A549 (cell line): ENCODE results near the gene XRCC1. TPM values are rescaled to one million over a fixed set of nuclear protein-coding genes. Genes with fewer than 3 reads are reported as not detected.
A peak's percentile ranks its signal among the peaks of the same experiment; 100 is the strongest.

ENCODE experiments used
- ATAC-seq, 2 experiments: fragments of 200-7000 bp in 1 of 2; fragments of >200 bp in 1 of 2; cut with Nextera tagmentation in 1 of 2; cut with Tn5 transposase in 1 of 2; 3 replicates each; pipeline versions ENCODE4 v1.8.0 to v1.9.1; 2018 to 2020; ENCODE audit warnings: mild to moderate bottlenecking in 1 of 2, moderate library complexity in 1 of 2
- CTCF ChIA-PET: fragments of 300-600 bp; sonication (Branson Sonifier 250); formaldehyde crosslinking; extraction: SDS; loops from one replicate; lab custom pipeline; 2021; ENCODE audit warnings: antibody characterized with exemption, inconsistent platforms; lab: Yijun Ruan, JAX
- POLR2A ChIA-PET: fragments of 350-600 bp; formaldehyde crosslinking; extraction: SDS; loops from one replicate; lab custom pipeline; 2021; ENCODE audit warnings: antibody characterized with exemption, inconsistent platforms; lab: Yijun Ruan, JAX
- DNase-seq, 2 experiments: peaks; one replicate each; pipeline versions ENCODE4 v3.0.0 to v3.0.0-alpha.2; 2011 to 2016; ENCODE audit warnings: low read depth in 1 of 2, low spot score in 1 of 2
- FAIRE-seq: peaks from 2 replicates; lab custom pipeline; 2011; peaks lifted over from hg19 to GRCh38; lab: Jason Lieb, UNC
- H3K27ac ChIP-seq, 2 experiments: fragments of >200 bp; sonication (Bioruptor Twin); formaldehyde crosslinking; 3 replicates each; pipeline ENCODE4 v1.5.1; 2016 to 2017
- H3K4me1 ChIP-seq: fragments of >200 bp; sonication (Bioruptor Twin); formaldehyde crosslinking; 3 replicates; pipeline ENCODE4 v1.6.1; 2016
- H3K4me2 ChIP-seq: fragments of >200 bp; sonication (Bioruptor Twin); formaldehyde crosslinking; 3 replicates; pipeline ENCODE4 v1.6.1; 2016
- H3K4me3 ChIP-seq: fragments of >200 bp; sonication (Bioruptor Twin); formaldehyde crosslinking; 3 replicates; pipeline ENCODE4 v1.5.1; 2016
- H3K9me3 ChIP-seq: fragments of >200 bp; sonication (Bioruptor Twin); formaldehyde crosslinking; 3 replicates; pipeline ENCODE4 v1.6.1; 2016
- ATOH8 ChIP-seq: fragments of 250-450 bp; sonication (Bioruptor Pico); IDR thresholded peaks from 2 replicates; pipeline ENCODE4 v1.5.0; 2020; ENCODE audit warnings: low read depth, mild to moderate bottlenecking, moderate library complexity
- CBX8 ChIP-seq: fragments of 200-600 bp; sonication (generic); IDR thresholded peaks from 2 replicates; pipeline ENCODE4 v1.6.1; 2016
- CHD4 ChIP-seq: fragments of 200-600 bp; sonication (generic); IDR thresholded peaks from 2 replicates; pipeline ENCODE4 v1.6.1; 2016; ENCODE audit warnings: antibody characterized with exemption, mild to moderate bottlenecking, borderline replicate concordance
- EHF ChIP-seq: fragments of 250-450 bp; sonication (Bioruptor Pico); IDR thresholded peaks from 2 replicates; pipeline ENCODE4 v1.5.0; 2020; ENCODE audit warnings: mild to moderate bottlenecking
- EHMT2 ChIP-seq: fragments of 200-600 bp; sonication (generic); IDR thresholded peaks from 2 replicates; pipeline ENCODE4 v1.6.1; 2016; ENCODE audit warnings: antibody characterized with exemption, low read depth, mild to moderate bottlenecking, moderate library complexity
- EP300 ChIP-seq, 2 experiments: fragments of >200 bp; sonication (Bioruptor Twin); formaldehyde crosslinking; IDR thresholded peaks; 2 replicates in 1 of 2; 3 replicates in 1 of 2; pipeline ENCODE4 v1.6.1; 2016 to 2017
- ESRRA ChIP-seq: fragments of 150-350 bp; IDR thresholded peaks from 2 replicates; pipeline ENCODE4 v1.6.1; 2014; ENCODE audit warnings: mild to moderate bottlenecking, low read length, borderline replicate concordance
- FOSB ChIP-seq: fragments of 250-450 bp; sonication (Bioruptor Pico); IDR thresholded peaks from 2 replicates; pipeline ENCODE4 v1.5.0; 2020; ENCODE audit warnings: mild to moderate bottlenecking, moderate library complexity
- FOSL2 ChIP-seq, 2 experiments: fragments of 450-650 bp in 1 of 2; fragments of >200 bp in 1 of 2; sonication (Bioruptor Twin) in 1 of 2; formaldehyde crosslinking; IDR thresholded peaks; 2 replicates each; pipeline versions ENCODE4 v1.5.0 to v1.6.1; 2016 to 2020; ENCODE audit warnings: mild to moderate bottlenecking in 1 of 2, moderate library complexity in 1 of 2
- FOXS1 ChIP-seq: fragments of 250-450 bp; sonication (Bioruptor Pico); IDR thresholded peaks from 2 replicates; pipeline ENCODE4 v1.5.0; 2020; ENCODE audit warnings: mild to moderate bottlenecking, moderate library complexity
- HDAC2 ChIP-seq: fragments of 200-600 bp; sonication (generic); IDR thresholded peaks from 2 replicates; pipeline ENCODE4 v1.6.1; 2016
- HOXB13 ChIP-seq: fragments of 250-450 bp; sonication (Bioruptor Pico); IDR thresholded peaks from 2 replicates; pipeline ENCODE4 v1.5.0; 2020; ENCODE audit warnings: low read depth, mild to moderate bottlenecking, moderate library complexity
- HOXB5 ChIP-seq: fragments of 250-450 bp; sonication (Bioruptor Pico); IDR thresholded peaks from 2 replicates; pipeline ENCODE4 v1.5.0; 2020; ENCODE audit warnings: mild to moderate bottlenecking, moderate library complexity
- JUNB ChIP-seq: fragments of >200 bp; sonication (Bioruptor Twin); formaldehyde crosslinking; IDR thresholded peaks from 2 replicates; pipeline ENCODE4 v1.6.1; 2016
- MAFK ChIP-seq: fragments of 450-650 bp; IDR thresholded peaks from 2 replicates; pipeline ENCODE4 v1.6.1; 2014; ENCODE audit not compliant: partially characterized antibody
- MAX ChIP-seq: IDR thresholded peaks from 2 replicates; pipeline ENCODE4 v1.6.1; 2012
- MAZ ChIP-seq: fragments of 150-350 bp; IDR thresholded peaks from 2 replicates; pipeline ENCODE4 v1.6.1; 2014; ENCODE audit warnings: antibody characterized with exemption, low read depth, low read length, borderline replicate concordance
- MYC ChIP-seq: IDR thresholded peaks from 2 replicates; pipeline ENCODE4 v1.6.1; 2012; ENCODE audit warnings: mild to moderate bottlenecking, inconsistent platforms, low read length, improper control_type of control experiment, borderline replicate concordance
- PHF8 ChIP-seq: fragments of 200-600 bp; sonication (generic); IDR thresholded peaks from 2 replicates; pipeline ENCODE4 v1.6.1; 2016; ENCODE audit warnings: low read depth, mild to moderate bottlenecking, antibody characterized with exemption, moderate library complexity, borderline replicate concordance
- RAD21 ChIP-seq, 2 experiments: fragments of >200 bp in 1 of 2; sonication (Bioruptor Twin) in 1 of 2; formaldehyde crosslinking in 1 of 2; IDR thresholded peaks in 1 of 2; conservative IDR thresholded peaks in 1 of 2; 2 replicates in 1 of 2; 3 replicates in 1 of 2; pipeline ENCODE4 v1.6.1; 2012 to 2018; ENCODE audit warnings: inconsistent platforms in 1 of 2
- RARB ChIP-seq: fragments of 250-450 bp; sonication (Bioruptor Pico); IDR thresholded peaks from 2 replicates; pipeline ENCODE4 v1.8.0; 2021; ENCODE audit warnings: mild to moderate bottlenecking, moderate library complexity
- REST ChIP-seq: fragments of 200-600 bp; sonication (generic); IDR thresholded peaks from 2 replicates; pipeline ENCODE4 v1.6.1; 2016; ENCODE audit warnings: antibody characterized with exemption, mild to moderate bottlenecking, moderate library complexity
- SREBF2 ChIP-seq: fragments of 450-650 bp; IDR thresholded peaks from 2 replicates; pipeline ENCODE4 v1.6.1; 2014; ENCODE audit warnings: mild to moderate bottlenecking, moderate library complexity
- TP53 ChIP-seq: fragments of 250-450 bp; sonication (Bioruptor Pico); IDR thresholded peaks from 2 replicates; pipeline ENCODE4 v1.5.0; 2021; ENCODE audit warnings: mild to moderate bottlenecking, moderate library complexity
- USF2 ChIP-seq: fragments of 450-650 bp; IDR thresholded peaks from 2 replicates; pipeline ENCODE4 v1.6.1; 2014; ENCODE audit warnings: antibody characterized with exemption
- ZFP36 ChIP-seq: fragments of 450-650 bp; IDR thresholded peaks from 2 replicates; pipeline ENCODE4 v1.6.1; 2014; ENCODE audit warnings: borderline replicate concordance; ENCODE audit not compliant: partially characterized antibody
- ZSCAN20 ChIP-seq: fragments of 250-450 bp; sonication (Bioruptor Pico); IDR thresholded peaks from 2 replicates; pipeline ENCODE4 v1.8.0; 2022; ENCODE audit warnings: mild to moderate bottlenecking, moderate library complexity
- WGBS: methylation state at CpG from one replicate; pipeline ENCODE4 v1.1.6; 2017; ENCODE audit errors: missing lambda C conversion rate; 5-methylcytosine and 5-hydroxymethylcytosine counted together
- polyA plus RNA-seq, 4 experiments: library from polyadenylated mRNA; depleted of rRNA in 3 of 4; stranded (reverse); fragments of >200 nt; fragmentation: RNase III in 1 of 4; extraction: RNeasy Plus Mini Kit Qiagen cat#74134 plus additional on column Dnase treatment in 1 of 4; gene quantifications; 2 replicates in 3 of 4; 3 replicates in 1 of 4; pipeline ENCODE4 v1.2.3, GENCODE V29; 2011 to 2017
- TF ChIP-seq, protein P1 (sequence below): fragments of >200 bp; sonication (Bioruptor Twin); formaldehyde crosslinking; IDR thresholded peaks from 2 replicates; pipeline ENCODE4 v1.6.1; 2016

The XRCC1 gene
- polyA plus RNA-seq, 2 of the 4 experiments (the other 2 are of a cell fraction): 32.0 to 55.1 TPM

GRCh38 chr19:43596842-43597461 is 21.6 kb upstream of the XRCC1 start:
- CTCF ChIA-PET: interaction anchor here (0.7 to 4.6 kb wide), 12 partner anchors 10 to 188 kb away, joined by 3 to 44 read pairs (median 5); partner anchors contain the start of gene XRCC1
- DNase-seq (no peak), ATAC-seq (no peak), FAIRE-seq (no peak)
- POLR2A ChIA-PET: interaction anchor here (0.9 to 2.5 kb wide), 4 partner anchors 8 to 72 kb away, joined by 3 to 17 read pairs (median 8); partner anchors contain the start of genes PINLYP and XRCC1
- Histone ChIP-seq H3K4me1 (peaks cover 19% of the 10 kb centered on the region), H3K27ac (peak overlapping the region; percentile 86 to 88), H3K9me3 (no peaks in the 10 kb centered on the region), H3K4me3 (peak overlapping the region; percentile 60), H3K4me2 (peak overlapping the region; percentile 87)
- TF ChIP-seq CBX8 (no peak), PHF8 (0 out of 2 replicates have a peak, but pooled peaks have one; percentile 5)
- TF ChIP-seq, all 56 proteins: peak for 1
- 49% methylated on average over 7 of the region's 7 CpGs for WGBS

DNA sequence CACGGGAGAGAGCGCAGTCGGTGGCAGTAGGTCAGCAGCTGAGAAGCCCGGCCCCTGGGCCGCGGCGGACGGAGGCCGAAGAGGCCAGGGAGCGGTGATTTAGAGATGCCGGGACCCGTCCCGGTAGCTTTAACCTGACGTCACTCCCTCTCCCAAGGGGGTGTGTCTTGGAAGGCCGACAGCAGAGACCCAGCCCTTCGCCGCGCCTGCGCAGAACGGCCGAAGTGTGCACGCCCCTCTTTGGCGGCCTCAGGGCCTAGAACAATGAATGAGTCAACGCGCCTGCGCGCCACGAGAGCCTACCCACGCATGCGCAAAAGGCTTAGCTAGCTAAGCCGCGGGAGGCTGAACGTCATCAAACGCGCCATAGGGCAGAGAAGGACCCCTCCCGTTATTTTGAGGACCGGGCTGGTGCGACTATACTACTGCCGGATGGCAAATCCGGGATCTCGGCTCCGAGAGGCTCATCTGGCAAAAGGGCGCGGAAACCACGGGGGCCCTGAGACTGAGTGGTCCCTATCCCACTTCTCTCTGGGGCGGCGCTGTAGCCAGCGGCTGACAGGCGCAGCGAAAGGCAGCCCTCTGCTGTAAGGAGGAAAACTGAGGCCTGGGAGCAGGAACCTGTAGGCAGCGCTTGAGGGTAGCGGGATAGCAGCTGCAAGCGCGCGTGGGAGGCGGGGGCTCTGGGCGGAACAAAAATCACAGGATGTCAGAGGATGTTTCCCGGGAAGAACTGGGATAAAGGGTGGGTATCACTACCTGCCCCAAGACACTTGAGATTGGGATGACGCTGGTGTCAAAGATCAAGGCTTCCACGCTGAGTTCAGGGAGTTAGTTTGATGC is 20.9 kb upstream of the XRCC1 start, which contains the start of the genes IRGQ and ZNF576:
Gene IRGQ (minus strand): TSS at position 136 of the 843 bp plus-strand sequence. CDS start 796 bp downstream, outside the sequence.
Gene ZNF576 (plus strand): TSS at position 597 of the 843 bp plus-strand sequence. CDS start 514 bp downstream, outside the sequence.
- peak within 1 kb of the TSS; percentile 66 for H3K4me3 ChIP-seq
- ChIA-PET POLR2A (interaction anchor here (0.7 to 2.5 kb wide), 8 partner anchors 9 to 92 kb away, joined by 3 to 21 read pairs (median 4); partner anchors contain the start of genes PHLDB3, PINLYP, XRCC1 and ZNF575), CTCF (interaction anchor here (0.7 to 4.6 kb wide), 18 partner anchors 10 to 492 kb away, joined by 3 to 51 read pairs (median 5); partner anchors contain the start of gene ZNF575)
- peak within 1 kb of the TSS; percentile 96 for H3K4me2 ChIP-seq
- DNase-seq (peak; percentile 99 to 100), FAIRE-seq (peak; percentile 99), ATAC-seq (peak; percentile 88 to 89)
- no peaks in the 10 kb centered on the region for H3K9me3 ChIP-seq
- WGBS: under 1% methylated on average over 45 of the region's 60 CpGs
- peaks cover 19% of the 10 kb centered on the region for H3K4me1 ChIP-seq
- H3K27ac ChIP-seq: peak within 1 kb of the TSS; percentile 86 to 88
- TF ChIP-seq REST (no peak), RAD21 (conservative IDR thresholded peaks at IDR 0.05 in 1 of 2, IDR thresholded peaks at IDR 0.05 in 1 of 2) (peak; percentile 13 to 36; a peak in 4 of 5 replicates), HDAC2 (no peak), RARB (CRISPR knock-in tag) (no peak), MYC (no peak; the same call in 1 of the 2 replicates), MAX (peak; percentile 54; the same call in 1 of the 2 replicates), USF2 (no peak), FOXS1 (CRISPR knock-in tag) (no peak), MAFK (no peak), ATOH8 (CRISPR knock-in tag) (no peak), EHMT2 (no peak), HOXB13 (no peak), MAZ (no peak), CHD4 (no peak), HOXB5 (CRISPR knock-in tag) (0 out of 2 replicates have a peak, but pooled peaks have one; percentile 72), JUNB (no peak), FOSB (CRISPR knock-in tag) (peak; percentile 26; the same call in 1 of the 2 replicates), EP300 (IDR thresholded peaks at IDR 0.05) (no peak), ZFP36 (no peak), FOSL2 (IDR thresholded peaks at IDR 0.05) (no peak), FOSL2 (CRISPR knock-in tag; IDR thresholded peaks at IDR 0.05) (peak; percentile 61), SREBF2 (no peak), TP53 (no peak), ESRRA (peak; percentile 46), EHF (0 out of 2 replicates have a peak, but pooled peaks have one; percentile 42), ZSCAN20 (CRISPR knock-in tag) (no peak)
- TF ChIP-seq, protein P1, sequence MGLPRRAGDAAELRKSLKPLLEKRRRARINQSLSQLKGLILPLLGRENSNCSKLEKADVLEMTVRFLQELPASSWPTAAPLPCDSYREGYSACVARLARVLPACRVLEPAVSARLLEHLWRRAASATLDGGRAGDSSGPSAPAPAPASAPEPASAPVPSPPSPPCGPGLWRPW: no peak
